ENCODE results near the gene ARHGAP4.

Gene ARHGAP4

DNA sequence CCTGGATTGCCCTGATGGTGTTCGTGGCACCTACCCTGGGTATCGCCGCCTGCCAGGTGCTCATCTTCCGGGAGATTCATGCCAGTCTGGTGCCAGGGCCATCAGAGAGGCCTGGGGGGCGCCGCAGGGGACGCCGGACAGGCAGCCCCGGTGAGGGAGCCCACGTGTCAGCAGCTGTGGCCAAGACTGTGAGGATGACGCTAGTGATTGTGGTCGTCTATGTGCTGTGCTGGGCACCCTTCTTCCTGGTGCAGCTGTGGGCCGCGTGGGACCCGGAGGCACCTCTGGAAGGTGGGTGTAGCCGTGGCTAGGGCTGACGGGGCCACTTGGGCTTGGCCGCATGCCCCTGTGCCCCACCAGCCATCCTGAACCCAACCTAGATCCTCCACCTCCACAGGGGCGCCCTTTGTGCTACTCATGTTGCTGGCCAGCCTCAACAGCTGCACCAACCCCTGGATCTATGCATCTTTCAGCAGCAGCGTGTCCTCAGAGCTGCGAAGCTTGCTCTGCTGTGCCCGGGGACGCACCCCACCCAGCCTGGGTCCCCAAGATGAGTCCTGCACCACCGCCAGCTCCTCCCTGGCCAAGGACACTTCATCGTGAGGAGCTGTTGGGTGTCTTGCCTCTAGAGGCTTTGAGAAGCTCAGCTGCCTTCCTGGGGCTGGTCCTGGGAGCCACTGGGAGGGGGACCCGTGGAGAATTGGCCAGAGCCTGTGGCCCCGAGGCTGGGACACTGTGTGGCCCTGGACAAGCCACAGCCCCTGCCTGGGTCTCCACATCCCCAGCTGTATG lies 19.7 kb downstream of the ARHGAP4 start:
- DNase-seq (ENCODE audit: insufficient read length, low spot score) (no peak), FAIRE-seq (no peak)
- TF ChIP-seq POLR2A (IDR thresholded peaks at IDR 0.05; ENCODE audit: low read depth, low read length): no peak

DNA sequence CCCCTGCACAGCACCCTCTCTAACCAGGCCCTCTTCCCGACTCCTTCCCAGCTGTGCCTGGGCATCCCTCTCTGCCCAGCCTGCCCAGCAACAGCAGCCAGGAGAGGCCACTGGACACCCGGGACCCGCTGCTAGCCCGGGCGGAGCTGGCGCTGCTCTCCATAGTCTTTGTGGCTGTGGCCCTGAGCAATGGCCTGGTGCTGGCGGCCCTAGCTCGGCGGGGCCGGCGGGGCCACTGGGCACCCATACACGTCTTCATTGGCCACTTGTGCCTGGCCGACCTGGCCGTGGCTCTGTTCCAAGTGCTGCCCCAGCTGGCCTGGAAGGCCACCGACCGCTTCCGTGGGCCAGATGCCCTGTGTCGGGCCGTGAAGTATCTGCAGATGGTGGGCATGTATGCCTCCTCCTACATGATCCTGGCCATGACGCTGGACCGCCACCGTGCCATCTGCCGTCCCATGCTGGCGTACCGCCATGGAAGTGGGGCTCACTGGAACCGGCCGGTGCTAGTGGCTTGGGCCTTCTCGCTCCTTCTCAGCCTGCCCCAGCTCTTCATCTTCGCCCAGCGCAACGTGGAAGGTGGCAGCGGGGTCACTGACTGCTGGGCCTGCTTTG lies 20.5 kb downstream of the ARHGAP4 start:
- DNase-seq (ENCODE audit: insufficient read length, low spot score): no peak
- no peak for TF ChIP-seq POLR2A (IDR thresholded peaks at IDR 0.05; ENCODE audit: low read depth, low read length)
- FAIRE-seq: no peak

GRCh38 chrX:153903991-153904957 lies 21.8 kb downstream of the ARHGAP4 start, which contains the start of gene AVPR2:
Gene AVPR2, plus strand, starts transcription at chrX:153904673. Its CDS starts 473 bp downstream, at chrX:153905146.
- no peak for TF ChIP-seq POLR2A (IDR thresholded peaks at IDR 0.05; ENCODE audit: low read depth, low read length)
- no peak for FAIRE-seq
- no peak for DNase-seq (ENCODE audit: insufficient read length, low spot score)

DNA sequence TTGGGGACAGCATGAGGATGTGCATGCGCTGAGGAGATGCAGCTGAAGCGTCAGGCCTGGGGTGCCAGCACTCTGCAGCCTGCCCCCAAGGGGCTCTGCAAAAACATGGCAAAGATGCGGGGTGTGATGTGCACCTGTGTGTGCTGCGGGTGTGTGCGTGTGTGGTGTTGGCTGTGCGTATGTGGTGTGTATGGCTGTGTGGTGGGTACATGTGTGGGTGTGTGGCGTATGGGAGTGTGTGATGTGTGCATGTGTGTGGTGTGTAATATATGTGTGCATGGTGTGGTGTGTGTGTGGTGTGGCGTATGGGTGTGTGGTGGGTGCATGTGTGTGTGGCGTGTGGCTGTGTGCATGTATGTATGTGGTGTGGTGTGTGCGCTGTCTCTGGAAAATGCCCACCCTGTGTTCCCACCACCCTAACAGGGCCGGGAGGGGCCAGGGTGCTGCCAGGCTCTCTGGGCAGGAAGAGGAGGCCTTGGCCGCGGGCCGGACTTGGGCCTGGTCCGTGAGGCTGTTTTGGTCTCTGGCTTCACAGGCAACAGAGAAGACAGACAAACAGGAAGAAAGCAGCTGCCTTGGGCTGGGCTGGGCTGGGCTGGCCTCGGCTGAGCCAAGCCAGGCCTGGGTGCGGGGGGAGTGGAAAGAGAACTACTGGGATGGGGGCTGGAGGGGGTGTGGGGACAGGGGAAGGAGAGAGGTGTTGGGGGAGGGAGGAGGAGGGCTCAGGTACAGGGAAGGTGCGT lies 22.7 kb downstream of the ARHGAP4 start:
- DNase-seq (ENCODE audit: insufficient read length, low spot score) (no peak), FAIRE-seq (no peak)
- TF ChIP-seq POLR2A (IDR thresholded peaks at IDR 0.05; ENCODE audit: low read depth, low read length): no peak

DNA sequence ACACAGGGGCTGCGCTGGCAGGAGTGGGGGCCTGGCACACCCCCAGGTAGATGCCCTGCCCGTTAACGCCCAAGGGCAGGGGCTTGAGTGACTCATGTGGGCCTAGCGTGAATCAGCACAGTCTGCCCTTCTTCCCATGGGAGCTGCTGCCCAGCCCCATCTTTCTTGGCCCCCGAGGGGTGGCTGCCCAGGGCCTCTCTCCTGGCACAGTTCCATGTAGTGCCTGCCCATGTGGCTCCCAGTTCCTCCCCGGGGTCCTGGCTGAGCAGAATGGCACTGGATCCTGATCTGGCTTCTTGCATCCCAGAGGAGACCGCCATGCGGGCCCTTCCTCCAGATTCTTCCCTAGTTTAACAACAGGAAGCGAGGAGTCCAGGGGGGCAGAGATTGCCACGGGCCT lies 23.7 kb downstream of the ARHGAP4 start:
- DNase-seq (ENCODE audit: insufficient read length, low spot score) (no peak), FAIRE-seq (no peak)
- no peak for TF ChIP-seq POLR2A (IDR thresholded peaks at IDR 0.05; ENCODE audit: low read depth, low read length)

- DNase-seq (ENCODE audit: insufficient read length, low spot score) (no peak), FAIRE-seq (no peak)
- TF ChIP-seq POLR2A (IDR thresholded peaks at IDR 0.05; ENCODE audit: low read depth, low read length): no peak
These were observed 24.3 kb downstream of the ARHGAP4 start for GRCh38 chrX:153901753-153902140.

GRCh38 chrX:153900831-153901752 lies 25.0 kb downstream of the ARHGAP4 start:
- TF ChIP-seq POLR2A (IDR thresholded peaks at IDR 0.05; ENCODE audit: low read depth, low read length): no peak
- peak; percentile 89 for DNase-seq (ENCODE audit: insufficient read length, low spot score)
- peak; percentile 70 for FAIRE-seq

DNA sequence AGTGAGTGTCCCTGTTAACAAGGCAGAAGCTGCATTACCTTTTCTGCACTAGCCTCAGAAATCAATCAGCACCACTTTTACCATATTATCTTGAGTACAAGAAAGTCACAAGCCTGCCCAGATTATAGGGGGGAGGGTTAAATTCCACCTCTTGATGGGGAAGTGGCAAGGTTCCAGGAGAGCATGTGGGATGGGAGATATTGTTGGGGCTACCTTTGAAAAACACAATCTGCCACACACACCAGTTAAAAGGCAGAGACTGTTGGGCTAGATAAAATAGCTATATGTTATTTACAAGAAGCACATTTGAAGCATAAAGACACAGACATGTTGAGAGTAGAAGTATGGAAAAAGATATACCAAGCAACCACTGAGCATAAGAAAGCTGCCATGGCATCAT lies 28.2 kb downstream of the ARHGAP4 start:
- no peak for FAIRE-seq
- TF ChIP-seq POLR2A (IDR thresholded peaks at IDR 0.05; ENCODE audit: low read depth, low read length): no peak

DNA sequence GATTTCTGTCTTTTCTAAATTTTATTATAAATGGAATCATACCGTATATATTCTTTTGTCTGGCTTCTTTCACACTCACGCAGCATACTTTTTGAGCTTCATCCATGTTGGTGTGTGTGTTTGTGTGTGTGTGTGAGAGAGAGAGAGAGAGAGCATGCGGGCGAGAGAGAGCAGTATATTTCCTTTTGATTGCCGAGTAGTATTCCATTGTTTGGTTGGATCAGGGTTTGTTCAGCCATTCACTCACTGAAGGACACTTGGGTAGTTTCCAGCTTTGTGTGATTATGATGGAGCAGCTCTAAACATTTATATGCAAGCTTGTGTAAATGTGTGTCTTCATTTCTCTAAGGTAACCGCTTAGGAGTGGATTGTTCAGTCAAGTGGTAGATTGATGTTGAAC lies 36.9 kb downstream of the ARHGAP4 start:
- no peak for TF ChIP-seq POLR2A (IDR thresholded peaks at IDR 0.05; ENCODE audit: low read depth, low read length)
- DNase-seq (ENCODE audit: insufficient read length, low spot score) (no peak), FAIRE-seq (no peak)

More for the DNA sequence above, 28.2 kb downstream of the ARHGAP4 start:
- DNase-seq (ENCODE audit: insufficient read length, low spot score): no peak

DNA sequence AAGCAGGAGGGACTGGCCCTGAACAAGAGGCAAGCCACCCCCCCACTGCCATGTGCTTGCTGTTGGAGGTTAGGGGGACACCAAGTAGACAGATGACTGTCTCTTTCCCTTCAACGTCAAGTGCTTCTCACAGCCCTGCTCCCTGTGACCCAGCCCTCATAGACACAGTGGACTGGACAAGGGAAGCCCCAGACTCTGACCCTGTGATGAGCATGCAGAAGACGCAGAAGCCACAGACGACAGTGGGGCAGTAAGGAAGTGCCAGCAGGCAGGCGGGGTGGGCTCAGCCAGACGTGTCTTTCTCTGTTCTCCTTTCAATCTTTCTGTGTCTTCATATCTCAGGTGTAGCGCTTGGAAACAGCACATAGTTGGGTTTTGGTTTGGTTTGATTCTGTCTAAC lies 37.7 kb downstream of the ARHGAP4 start:
- no peak for FAIRE-seq
- TF ChIP-seq POLR2A (IDR thresholded peaks at IDR 0.05; ENCODE audit: low read depth, low read length): no peak
- no peak for DNase-seq (ENCODE audit: insufficient read length, low spot score)

DNA sequence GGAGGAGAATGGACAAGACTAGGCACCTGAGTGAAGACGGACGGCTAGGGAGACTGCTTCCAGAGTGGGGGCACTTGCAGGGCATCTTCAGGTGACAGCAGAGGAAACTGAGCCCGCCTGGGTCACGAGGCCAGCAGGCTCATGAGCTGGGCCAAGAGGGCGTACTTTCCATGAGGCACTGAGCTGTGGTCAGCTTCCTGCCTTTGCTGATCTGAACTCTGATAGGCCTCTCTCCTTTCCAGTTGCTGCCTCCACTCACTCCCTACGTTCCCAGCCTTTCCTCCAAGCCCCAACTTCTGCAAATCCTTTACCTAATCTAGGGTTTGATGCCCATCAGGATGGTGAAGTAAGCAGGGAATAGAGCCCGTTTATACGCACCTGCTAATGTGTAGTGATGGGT lies 38.7 kb downstream of the ARHGAP4 start:
- DNase-seq (ENCODE audit: insufficient read length, low spot score): no peak
- TF ChIP-seq POLR2A (IDR thresholded peaks at IDR 0.05; ENCODE audit: low read depth, low read length): no peak
- no peak for FAIRE-seq

DNA sequence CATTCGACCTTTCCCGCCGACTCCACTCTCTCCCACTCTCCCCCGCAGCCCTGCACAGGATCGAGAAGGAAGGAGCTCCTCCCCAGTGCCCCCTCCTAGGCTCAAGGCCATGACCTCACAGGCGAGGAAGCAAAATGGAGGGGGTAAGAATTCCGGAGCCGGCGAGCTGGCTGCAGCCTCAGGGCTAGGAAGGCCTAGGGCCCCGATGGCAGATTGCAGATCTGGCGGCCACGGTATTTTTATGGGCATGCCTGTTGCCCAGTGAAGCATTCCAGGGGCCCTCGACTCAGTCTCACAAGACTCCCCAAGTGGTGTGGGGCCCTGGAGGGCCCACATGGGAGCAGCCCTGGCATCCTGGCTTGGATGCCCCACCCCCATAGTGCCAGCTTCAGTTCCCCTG lies 39.1 kb downstream of the ARHGAP4 start:
- DNase-seq (ENCODE audit: insufficient read length, low spot score): no peak
- FAIRE-seq: no peak
- no peak for TF ChIP-seq POLR2A (IDR thresholded peaks at IDR 0.05; ENCODE audit: low read depth, low read length)

Measured in H54 (cell line).